OCI-LY7 (cell line): Measurements from ENCODE around the gene CNKSR2. TPM values are rescaled to one million over a fixed set of nuclear protein-coding genes. Genes with fewer than 3 reads are reported as not detected.

Source experiments
- BruUV-seq: library from RNA; stranded (reverse); fragments of 400-500 nt; replicated peaks from 2 replicates; lab custom pipeline; 2021; lab: Mats Ljungman, UMichigan
- CTCF ChIA-PET: fragments of 300-600 bp; sonication (Branson Sonifier 250); formaldehyde crosslinking; loops from one replicate; lab custom pipeline; 2022; ENCODE audit warnings: antibody characterized with exemption; ENCODE audit not compliant: unreplicated experiment; lab: Charles Lee
- POLR2A ChIA-PET: fragments of 300-600 bp; sonication (Branson Sonifier 250); formaldehyde crosslinking; loops from one replicate; lab custom pipeline; 2022; ENCODE audit warnings: antibody characterized with exemption; lab: Charles Lee
- DNase-seq: peaks from one replicate; pipeline ENCODE4 v3.0.0-alpha.2; 2015; ENCODE audit warnings: low spot score
- H2AFZ ChIP-seq: fragments of 200-600 bp; sonication (generic), shearing (Covaris generic); 2 replicates; pipeline ENCODE4 v1.6.1; 2014; ENCODE audit warnings: mild to moderate bottlenecking, antibody characterized with exemption, low read length, moderate library complexity
- H3K27ac ChIP-seq: fragments of 200-600 bp; sonication (generic); 2 replicates; pipeline ENCODE4 v1.5.1; 2014; ENCODE audit warnings: mixed run types, low read depth, mild to moderate bottlenecking, moderate library complexity, low read length, inconsistent platforms; ENCODE audit not compliant: poor library complexity, severe bottlenecking
- H3K36me3 ChIP-seq: fragments of 200-600 bp; sonication (generic); 2 replicates; pipeline ENCODE4 v1.6.1; 2014; ENCODE audit warnings: mild to moderate bottlenecking, antibody characterized with exemption, low read length, moderate library complexity, mixed read lengths; ENCODE audit not compliant: insufficient read depth
- H3K4me1 ChIP-seq: fragments of 200-600 bp; sonication (generic); 2 replicates; pipeline ENCODE4 v1.5.1; 2014; ENCODE audit warnings: mild to moderate bottlenecking, low read length; ENCODE audit not compliant: insufficient read depth, poor library complexity, severe bottlenecking
- H3K4me2 ChIP-seq: fragments of 200-600 bp; sonication (generic); 2 replicates; pipeline ENCODE4 v1.6.1; 2014; ENCODE audit warnings: mild to moderate bottlenecking, low read length
- H3K4me3 ChIP-seq: fragments of 200-600 bp; sonication (generic); 2 replicates; pipeline ENCODE4 v1.5.1; 2014; ENCODE audit warnings: mild to moderate bottlenecking, low read depth, low read length; ENCODE audit not compliant: poor library complexity, severe bottlenecking
- H3K79me2 ChIP-seq: fragments of 200-600 bp; sonication (generic); 2 replicates; pipeline ENCODE4 v1.6.1; 2016; ENCODE audit warnings: low read depth, mild to moderate bottlenecking, low read length, moderate library complexity, mixed read lengths; ENCODE audit not compliant: insufficient read depth
- H3K9me2 ChIP-seq: fragments of 200-600 bp; sonication (generic); 2 replicates; pipeline ENCODE4 v1.6.1; 2016; ENCODE audit warnings: mild to moderate bottlenecking, low read length, mixed read lengths; ENCODE audit not compliant: insufficient read depth
- H3K9me3 ChIP-seq: fragments of 200-600 bp; sonication (generic); 2 replicates; pipeline ENCODE4 v1.6.1; 2014; ENCODE audit warnings: mild to moderate bottlenecking, mixed run types, low read length, mixed read lengths
- H4K20me1 ChIP-seq: fragments of 200-600 bp; sonication (generic); 2 replicates; pipeline ENCODE4 v1.6.1; 2014; ENCODE audit warnings: mild to moderate bottlenecking, antibody characterized with exemption, low read length, moderate library complexity, mixed read lengths; ENCODE audit not compliant: insufficient read depth
- EZH2phosphoT487 ChIP-seq: fragments of 200-600 bp; sonication (generic); IDR thresholded peaks from 2 replicates; pipeline ENCODE4 v1.6.1; 2018; ENCODE audit warnings: low read depth, borderline replicate concordance, mild to moderate bottlenecking, mixed run types, antibody characterized with exemption, low read length, moderate library complexity, mixed read lengths
- intact Hi-C: fragments of 100-400 bp; cut with micrococcal nuclease; formaldehyde crosslinking; loops from one replicate; pipeline ENCODE4 v1.10.0; 2022; ENCODE audit not compliant: unreplicated experiment
- total RNA-seq, 2 experiments: library from RNA; depleted of rRNA in 1 of 2; stranded (reverse); fragments of >200 nt in 1 of 2; shearing (Covaris generic) in 1 of 2; gene quantifications; 2 replicates each; pipeline ENCODE4 v1.2.3, GENCODE V29; 2014 to 2022
- TF ChIP-seq, protein P1 (sequence below): fragments of 200-600 bp; sonication (generic); conservative IDR thresholded peaks from 2 replicates; pipeline ENCODE4 v1.5.1; 2014; ENCODE audit warnings: mild to moderate bottlenecking, antibody characterized with exemption, low read length, moderate library complexity, mixed read lengths

The CNKSR2 gene
- total RNA-seq, 2 experiments from 2014 or later, result not detected

DNA sequence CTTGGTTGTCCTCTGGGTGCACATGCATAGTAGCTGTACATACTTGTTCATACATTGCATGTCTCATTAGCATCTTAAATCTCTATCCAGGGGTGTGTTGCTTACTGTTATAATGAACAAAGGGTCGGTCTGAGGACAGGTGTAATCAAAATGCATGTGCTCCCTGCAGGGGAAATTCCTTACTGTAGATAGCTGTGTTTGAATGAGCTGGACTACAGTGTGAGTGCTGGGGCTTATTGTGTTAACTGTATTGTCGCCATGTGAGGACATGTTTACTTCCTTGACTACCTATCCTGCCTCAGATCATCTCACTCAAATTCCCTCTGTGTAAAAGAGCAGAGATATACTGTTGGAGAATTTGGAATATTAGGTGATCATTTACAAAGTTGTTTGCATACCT is 185.2 kb downstream of the CNKSR2 start:
- H3K4me1 ChIP-seq, result no peaks in the 10 kb centered on the region
- no peaks in the 10 kb centered on the region for H3K9me3 ChIP-seq
- H2AFZ ChIP-seq, result no peak overlapping the region
- POLR2A ChIA-PET, result interaction anchor here (0.7 kb wide), 1 partner anchor 129 kb away, joined by 3 read pairs; no protein-coding TSS in a partner anchor
- CTCF ChIA-PET, result no interaction called here
- no peaks in the 10 kb centered on the region for H3K36me3 ChIP-seq
- H3K27ac ChIP-seq, result no peak overlapping the region
- H3K9me2 ChIP-seq, result no peaks in the 10 kb centered on the region
- H3K79me2 ChIP-seq, result no peaks in the 10 kb centered on the region
- intact Hi-C loops, result no loop called here
- no peak for DNase-seq
- no peaks in the 10 kb centered on the region for H4K20me1 ChIP-seq
- H3K4me3 ChIP-seq, result no peak overlapping the region
- H3K4me2 ChIP-seq, result no peak overlapping the region
- no TSS peak for BruUV-seq
- TF ChIP-seq EZH2phosphoT487, result no peak

DNA sequence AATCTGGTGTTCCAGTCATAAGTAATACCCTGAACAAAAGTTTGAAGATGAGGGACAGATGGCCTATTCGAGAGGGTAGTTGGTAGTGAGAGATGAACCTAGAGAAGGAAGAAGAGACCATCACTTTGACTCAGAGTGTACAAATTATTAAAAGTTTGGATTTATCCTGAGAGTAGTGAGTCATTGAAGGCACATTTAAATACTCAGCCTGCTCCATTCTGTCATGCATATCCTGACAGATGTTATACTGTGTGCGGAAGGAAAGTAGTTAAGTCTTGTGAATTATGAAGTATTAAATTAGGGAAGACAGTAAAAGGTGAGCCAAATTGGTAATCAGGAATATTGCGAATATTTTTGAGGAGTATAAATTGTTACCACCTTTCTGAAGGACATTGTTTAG is 190.8 kb downstream of the CNKSR2 start:
- Histone ChIP-seq H3K4me3 (no peak overlapping the region), H3K79me2 (no peaks in the 10 kb centered on the region), H3K36me3 (no peaks in the 10 kb centered on the region), H2AFZ (no peak overlapping the region), H3K4me2 (no peak overlapping the region), H3K4me1 (no peaks in the 10 kb centered on the region), H3K9me3 (no peaks in the 10 kb centered on the region), H4K20me1 (no peaks in the 10 kb centered on the region), H3K9me2 (no peaks in the 10 kb centered on the region), H3K27ac (no peak overlapping the region)
- no peak for TF ChIP-seq EZH2phosphoT487
- TF ChIP-seq, protein P1, sequence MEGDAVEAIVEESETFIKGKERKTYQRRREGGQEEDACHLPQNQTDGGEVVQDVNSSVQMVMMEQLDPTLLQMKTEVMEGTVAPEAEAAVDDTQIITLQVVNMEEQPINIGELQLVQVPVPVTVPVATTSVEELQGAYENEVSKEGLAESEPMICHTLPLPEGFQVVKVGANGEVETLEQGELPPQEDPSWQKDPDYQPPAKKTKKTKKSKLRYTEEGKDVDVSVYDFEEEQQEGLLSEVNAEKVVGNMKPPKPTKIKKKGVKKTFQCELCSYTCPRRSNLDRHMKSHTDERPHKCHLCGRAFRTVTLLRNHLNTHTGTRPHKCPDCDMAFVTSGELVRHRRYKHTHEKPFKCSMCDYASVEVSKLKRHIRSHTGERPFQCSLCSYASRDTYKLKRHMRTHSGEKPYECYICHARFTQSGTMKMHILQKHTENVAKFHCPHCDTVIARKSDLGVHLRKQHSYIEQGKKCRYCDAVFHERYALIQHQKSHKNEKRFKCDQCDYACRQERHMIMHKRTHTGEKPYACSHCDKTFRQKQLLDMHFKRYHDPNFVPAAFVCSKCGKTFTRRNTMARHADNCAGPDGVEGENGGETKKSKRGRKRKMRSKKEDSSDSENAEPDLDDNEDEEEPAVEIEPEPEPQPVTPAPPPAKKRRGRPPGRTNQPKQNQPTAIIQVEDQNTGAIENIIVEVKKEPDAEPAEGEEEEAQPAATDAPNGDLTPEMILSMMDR, result no peak
- CTCF ChIA-PET, result no interaction called here
- intact Hi-C loops, result no loop called here
- POLR2A ChIA-PET, result no interaction called here
- BruUV-seq, result no TSS peak
- no peak for DNase-seq

DNA sequence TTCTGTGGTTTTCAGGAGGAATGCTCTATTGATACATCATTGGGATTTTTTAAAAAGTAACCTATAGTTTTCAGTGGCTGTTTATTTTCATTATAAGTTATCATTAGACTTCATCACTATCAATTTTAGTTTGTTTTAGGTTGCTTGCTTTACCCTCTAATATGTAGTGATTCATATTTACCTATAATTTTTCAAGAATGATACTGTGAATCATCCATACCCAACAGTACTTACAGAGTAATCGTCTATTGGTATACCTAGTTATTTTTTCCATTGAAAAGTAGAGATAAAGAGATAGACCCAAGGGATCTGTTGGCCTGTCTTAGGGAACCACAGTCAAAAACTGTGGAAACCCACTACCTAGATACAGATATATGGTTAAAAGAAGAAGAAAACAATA is 200.6 kb downstream of the CNKSR2 start:
- H3K4me3 ChIP-seq, result no peak overlapping the region
- ChIA-PET POLR2A (no interaction called here), CTCF (no interaction called here)
- intact Hi-C loops, result no loop called here
- no peak overlapping the region for H3K27ac ChIP-seq
- no peaks in the 10 kb centered on the region for H3K9me3 ChIP-seq
- TF ChIP-seq, protein P1, result no peak
- no peak for TF ChIP-seq EZH2phosphoT487
- no peaks in the 10 kb centered on the region for H4K20me1 ChIP-seq
- H2AFZ ChIP-seq, result no peak overlapping the region
- no peak overlapping the region for H3K4me2 ChIP-seq
- no peaks in the 10 kb centered on the region for H3K4me1 ChIP-seq
- H3K9me2 ChIP-seq, result no peaks in the 10 kb centered on the region
- H3K79me2 ChIP-seq, result no peaks in the 10 kb centered on the region
- H3K36me3 ChIP-seq, result no peaks in the 10 kb centered on the region
- DNase-seq, result no peak
- BruUV-seq, result no TSS peak
